ENCODE measurements around the gene MAP2.

- TF ChIP-seq CTCF (IDR thresholded peaks at IDR 0.05) (no peak), POLR2A (IDR thresholded peaks at IDR 0.05) (no peak), POLR2AphosphoS5 (IDR thresholded peaks at IDR 0.05) (no peak)
These were observed 239.8 kb downstream of the MAP2 start for GRCh38 chr2:209663656-209664055.
